ENCODE data around the gene BOD1L1. TPM values are rescaled to one million over a fixed set of nuclear protein-coding genes. Genes with fewer than 3 reads are reported as not detected.

The BOD1L1 gene
- total RNA-seq, 1 experiment from 2014 or later, result 22.0 TPM

GRCh38 chr4:13601848-13602247 lies 25.7 kb downstream of the BOD1L1 start:
- H2AFZ ChIP-seq (ENCODE audit: low read length), result no peak overlapping the region
- no peaks in the 10 kb centered on the region for H3K27me3 ChIP-seq (ENCODE audit: low read length)
- no peak overlapping the region for H3K27ac ChIP-seq (ENCODE audit: low read length)
- peaks cover 10% of the 10 kb centered on the region for H3K4me1 ChIP-seq (ENCODE audit: insufficient read depth, low read length)
- H3K4me2 ChIP-seq (ENCODE audit: low read length), result no peak overlapping the region
- peaks cover 32% of the 10 kb centered on the region for H3K36me3 ChIP-seq (ENCODE audit: low read depth, low read length)
- ChIA-PET CTCF (no interaction called here), POLR2A (ENCODE audit: unreplicated experiment) (no interaction called here)
- intact Hi-C loops (cut with micrococcal nuclease), result no loop called here
- ATAC-seq, result no peak
- no peak for TF ChIP-seq EZH2phosphoT487 (IDR thresholded peaks at IDR 0.05; ENCODE audit: borderline replicate concordance, low read length)
- no peak for TF ChIP-seq EZH2 (IDR thresholded peaks at IDR 0.05; ENCODE audit: low read length, unreplicated experiment)
- no peak for TF ChIP-seq CTCF (conservative IDR thresholded peaks at IDR 0.05; ENCODE audit: low read depth, low read length)
- H4K20me1 ChIP-seq (ENCODE audit: low read length), result no peaks in the 10 kb centered on the region
- no TSS peak for BruUV-seq (replicated peaks)
- no peak for DNase-seq
- H3K9ac ChIP-seq (ENCODE audit: low read length), result no peak overlapping the region
- H3K79me2 ChIP-seq (ENCODE audit: low read length), result no peaks in the 10 kb centered on the region
- no peaks in the 10 kb centered on the region for H3F3A ChIP-seq (ENCODE audit: low read length, unreplicated experiment)
- no peak overlapping the region for H3K4me3 ChIP-seq (ENCODE audit: low read length)
- no peaks in the 10 kb centered on the region for H3K9me2 ChIP-seq (replicated peaks; ENCODE audit: low read length)
- H3K9me3 ChIP-seq (ENCODE audit: low read length), result no peaks in the 10 kb centered on the region

DNA sequence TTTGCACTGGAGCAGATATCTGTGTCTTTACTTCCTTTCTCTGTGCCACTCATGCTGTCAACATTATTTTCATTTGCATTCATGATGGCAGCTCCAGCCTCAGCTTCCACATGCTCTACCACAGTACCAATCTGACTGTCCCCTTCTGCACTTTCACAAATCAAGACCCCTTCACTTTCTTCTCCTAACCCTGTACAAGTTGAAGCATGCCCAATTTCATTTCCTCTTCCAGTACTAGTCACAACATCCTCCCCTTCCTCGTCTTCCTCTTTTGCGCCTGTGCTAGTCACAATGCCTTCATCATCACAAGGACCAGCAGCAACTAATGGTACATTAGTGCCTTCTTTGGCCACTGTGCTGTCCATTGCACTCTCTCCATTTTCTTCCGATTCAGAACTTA lies 26.5 kb downstream of the BOD1L1 start:
- Histone ChIP-seq H3K4me2 (ENCODE audit: low read length) (no peak overlapping the region), H3K36me3 (ENCODE audit: low read depth, low read length) (peaks cover 26% of the 10 kb centered on the region), H3K27me3 (ENCODE audit: low read length) (no peaks in the 10 kb centered on the region), H2AFZ (ENCODE audit: low read length) (no peak overlapping the region), H3K27ac (ENCODE audit: low read length) (no peak overlapping the region), H3K4me3 (ENCODE audit: low read length) (no peak overlapping the region), H3K79me2 (ENCODE audit: low read length) (no peaks in the 10 kb centered on the region), H3K9me3 (ENCODE audit: low read length) (no peaks in the 10 kb centered on the region), H3K9me2 (replicated peaks; ENCODE audit: low read length) (no peaks in the 10 kb centered on the region), H4K20me1 (ENCODE audit: low read length) (no peaks in the 10 kb centered on the region), H3K9ac (ENCODE audit: low read length) (no peak overlapping the region), H3K4me1 (ENCODE audit: insufficient read depth, low read length) (peaks cover 10% of the 10 kb centered on the region), H3F3A (ENCODE audit: low read length, unreplicated experiment) (no peaks in the 10 kb centered on the region)
- ChIA-PET POLR2A (ENCODE audit: unreplicated experiment) (no interaction called here), CTCF (no interaction called here)
- intact Hi-C loops (cut with micrococcal nuclease), result no loop called here
- TF ChIP-seq CTCF (conservative IDR thresholded peaks at IDR 0.05; ENCODE audit: low read depth, low read length) (no peak), EZH2 (IDR thresholded peaks at IDR 0.05; ENCODE audit: low read length, unreplicated experiment) (no peak), EZH2phosphoT487 (IDR thresholded peaks at IDR 0.05; ENCODE audit: borderline replicate concordance, low read length) (no peak)
- no peak for DNase-seq
- no peak for ATAC-seq
- BruUV-seq (replicated peaks), result TSS peak; percentile 2

- no peaks in the 10 kb centered on the region for H3K9me2 ChIP-seq (replicated peaks; ENCODE audit: low read length)
- H3K27ac ChIP-seq (ENCODE audit: low read length), result no peak overlapping the region
- intact Hi-C loops (cut with micrococcal nuclease), result no loop called here
- no peaks in the 10 kb centered on the region for H3K9me3 ChIP-seq (ENCODE audit: low read length)
- peaks cover 10% of the 10 kb centered on the region for H3K4me1 ChIP-seq (ENCODE audit: insufficient read depth, low read length)
- BruUV-seq (replicated peaks), result no TSS peak
- no peak for DNase-seq
- CTCF ChIA-PET, result no interaction called here
- ATAC-seq, result no peak
- peaks cover 12% of the 10 kb centered on the region for H3K36me3 ChIP-seq (ENCODE audit: low read depth, low read length)
- TF ChIP-seq EZH2phosphoT487 (IDR thresholded peaks at IDR 0.05; ENCODE audit: borderline replicate concordance, low read length) (no peak), CTCF (conservative IDR thresholded peaks at IDR 0.05; ENCODE audit: low read depth, low read length) (peak; percentile 53)
- H3K79me2 ChIP-seq (ENCODE audit: low read length), result no peaks in the 10 kb centered on the region
- H3K9ac ChIP-seq (ENCODE audit: low read length), result no peak overlapping the region
- H4K20me1 ChIP-seq (ENCODE audit: low read length), result no peaks in the 10 kb centered on the region
- H3K4me3 ChIP-seq (ENCODE audit: low read length), result no peak overlapping the region
- H2AFZ ChIP-seq (ENCODE audit: low read length), result no peak overlapping the region
- H3K4me2 ChIP-seq (ENCODE audit: low read length), result no peak overlapping the region
- no peaks in the 10 kb centered on the region for H3K27me3 ChIP-seq (ENCODE audit: low read length)
- H3F3A ChIP-seq (ENCODE audit: low read length, unreplicated experiment), result no peaks in the 10 kb centered on the region
- POLR2A ChIA-PET (ENCODE audit: unreplicated experiment), result no interaction called here
These were observed 28.4 kb downstream of the BOD1L1 start for GRCh38 chr4:13599159-13599558.

All from PC-3 (cell line).